DMS53 treated with DMSO at 0.1 percent for 48 hours (cell line): ENCODE measurements around the gene CDH23.

ENCODE experiments used
- DNase-seq: peaks from one replicate; lab custom pipeline; 2025; ENCODE audit not compliant: unreplicated experiment; lab: John Stamatoyannopoulos, UW

CDH23 gene

DNA sequence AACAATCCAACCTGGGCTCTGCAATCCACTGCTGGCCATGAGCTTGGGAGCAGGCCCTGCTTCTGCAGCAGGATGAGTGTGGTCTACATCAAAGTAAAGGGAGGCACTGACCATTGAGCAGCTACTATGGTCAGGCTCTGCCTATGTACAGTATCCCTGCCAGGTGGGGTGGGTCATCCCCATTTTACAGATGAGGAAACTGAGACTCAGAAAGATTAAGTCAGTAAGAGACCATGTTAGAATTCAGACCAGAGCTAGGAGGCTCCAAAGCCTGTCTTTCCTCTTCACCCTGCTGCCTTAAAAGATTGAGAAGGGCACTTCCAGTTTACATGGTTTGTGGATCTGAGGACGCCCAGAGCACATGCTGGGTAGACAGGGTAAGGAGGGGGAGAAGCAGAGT is 27.1 kb upstream of the CDH23 start:
- DNase-seq: no peak

DNA sequence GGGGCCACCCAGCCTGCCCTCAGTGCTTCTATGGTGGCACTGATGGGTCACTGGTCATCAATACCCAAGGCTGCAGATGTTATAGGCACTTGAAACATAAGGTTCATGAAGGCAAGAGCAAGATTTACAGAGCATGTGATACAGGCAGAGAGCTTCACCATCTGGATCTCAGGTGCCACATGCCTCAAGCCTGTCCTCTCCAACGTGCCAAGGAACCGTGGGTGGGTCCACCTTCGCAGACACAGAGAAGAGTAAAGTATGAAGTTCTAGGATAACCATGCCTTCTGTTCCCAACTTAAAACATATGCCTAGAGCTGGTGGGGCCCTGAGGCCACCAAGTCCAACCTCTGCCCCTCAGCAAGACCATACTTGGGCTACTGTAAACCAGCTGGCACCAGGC is 26.7 kb upstream of the CDH23 start:
- no peak for DNase-seq

DNA sequence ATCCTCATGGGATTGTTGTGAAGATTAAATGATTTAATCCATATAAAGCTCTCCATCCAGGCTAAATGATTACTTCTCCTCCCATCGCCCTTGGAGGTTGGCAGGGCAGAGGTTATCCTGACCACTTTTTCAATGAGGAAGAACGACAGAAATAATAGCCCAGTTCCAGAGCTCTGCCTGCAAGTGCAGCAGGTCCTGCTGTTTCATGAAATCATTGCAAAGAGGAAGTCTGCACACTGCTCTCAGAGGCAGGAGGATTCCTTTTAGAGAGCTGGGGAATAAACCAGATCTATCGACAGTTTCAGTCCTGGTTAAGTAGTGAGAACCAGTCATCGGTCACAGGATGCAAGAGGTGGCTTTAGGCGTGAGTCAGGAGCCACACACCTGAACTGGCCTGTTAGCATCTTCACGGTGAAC is 25.0 kb upstream of the CDH23 start:
- no peak for DNase-seq

DNA sequence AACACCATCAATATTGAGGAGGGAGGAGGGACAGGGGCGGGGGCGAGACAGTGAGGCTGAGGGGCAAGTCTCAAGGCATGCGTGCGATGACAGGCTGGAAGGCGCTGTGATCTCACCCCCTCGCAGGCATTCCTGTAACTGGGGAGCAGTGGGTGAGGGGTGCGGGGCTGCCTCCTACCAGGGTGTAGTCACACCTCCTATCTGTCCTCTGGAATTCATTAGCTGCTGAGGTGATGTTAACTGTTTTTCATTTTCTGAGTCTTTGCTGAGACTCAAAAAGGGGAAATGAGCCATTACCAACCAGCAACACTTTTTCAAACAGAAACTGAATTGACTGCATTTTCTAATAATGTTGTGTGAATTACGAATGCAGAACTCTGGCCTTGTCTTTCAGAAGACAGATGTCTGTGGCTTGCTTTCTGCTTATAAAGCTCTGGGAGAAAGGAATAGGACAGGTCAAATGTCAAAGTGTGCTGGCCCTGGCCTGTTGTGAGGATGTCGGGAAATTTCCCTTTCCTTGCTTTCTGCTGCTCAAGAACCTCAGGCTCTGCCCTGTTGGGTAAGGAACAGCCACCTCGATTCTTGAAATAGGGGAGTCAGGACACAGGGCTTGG is 23.7 kb upstream of the CDH23 start:
- no peak for DNase-seq

DNA sequence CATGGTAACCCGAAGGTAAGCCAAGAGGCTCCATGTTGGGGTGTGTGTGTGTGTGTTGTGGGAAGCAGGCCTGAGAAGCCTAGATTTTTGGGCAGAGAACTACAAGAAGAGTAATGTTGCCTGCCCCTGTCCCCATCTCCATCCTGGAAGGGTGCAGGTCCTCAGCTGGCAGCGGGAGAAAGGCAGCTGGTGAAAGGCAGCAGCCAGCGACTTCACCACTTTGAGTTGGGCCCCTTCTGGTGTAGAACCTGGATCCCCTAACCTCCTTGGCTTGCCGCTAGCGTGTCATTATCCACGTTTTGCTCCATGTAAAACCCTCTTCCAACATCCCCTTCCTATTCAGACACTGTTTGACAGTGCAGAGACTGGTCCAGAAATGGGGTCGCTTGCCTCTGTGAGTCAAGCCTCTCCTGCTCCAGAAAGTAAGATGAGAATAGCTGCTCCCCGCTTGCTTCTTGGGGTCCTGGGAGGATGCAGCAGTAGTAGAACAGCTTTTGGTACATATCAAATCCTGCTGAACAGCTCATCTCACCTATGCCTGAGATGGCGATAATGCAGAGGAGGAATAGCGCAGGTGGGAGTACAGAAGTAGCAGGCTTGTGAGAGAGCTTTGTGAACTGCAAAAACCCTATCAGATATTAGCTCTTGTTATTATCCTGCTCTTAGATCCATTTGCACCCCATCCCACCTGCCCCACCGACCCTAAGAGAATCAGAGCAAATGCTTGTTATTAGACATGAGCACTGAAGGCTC is 22.1 kb upstream of the CDH23 start:
- no peak for DNase-seq

DNA sequence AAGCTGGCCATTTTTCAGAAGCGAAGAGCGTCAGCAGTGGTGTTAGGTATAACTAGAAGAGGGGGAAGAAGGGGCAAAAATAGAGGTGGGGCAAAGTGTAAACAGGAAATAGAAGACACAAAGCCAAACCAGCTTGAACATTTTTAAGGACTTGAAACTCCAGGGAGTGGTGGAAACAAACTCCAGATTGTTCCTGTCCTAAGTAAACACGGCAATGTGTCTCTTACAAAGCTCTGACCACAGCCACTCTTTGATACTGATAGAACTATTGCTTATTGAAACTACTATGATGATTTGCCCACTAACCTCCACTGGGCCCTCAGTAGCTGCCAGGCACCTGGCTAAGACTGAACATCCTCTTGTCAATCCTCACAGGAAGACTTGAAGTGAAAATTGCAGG is 20.8 kb upstream of the CDH23 start:
- DNase-seq: no peak

DNA sequence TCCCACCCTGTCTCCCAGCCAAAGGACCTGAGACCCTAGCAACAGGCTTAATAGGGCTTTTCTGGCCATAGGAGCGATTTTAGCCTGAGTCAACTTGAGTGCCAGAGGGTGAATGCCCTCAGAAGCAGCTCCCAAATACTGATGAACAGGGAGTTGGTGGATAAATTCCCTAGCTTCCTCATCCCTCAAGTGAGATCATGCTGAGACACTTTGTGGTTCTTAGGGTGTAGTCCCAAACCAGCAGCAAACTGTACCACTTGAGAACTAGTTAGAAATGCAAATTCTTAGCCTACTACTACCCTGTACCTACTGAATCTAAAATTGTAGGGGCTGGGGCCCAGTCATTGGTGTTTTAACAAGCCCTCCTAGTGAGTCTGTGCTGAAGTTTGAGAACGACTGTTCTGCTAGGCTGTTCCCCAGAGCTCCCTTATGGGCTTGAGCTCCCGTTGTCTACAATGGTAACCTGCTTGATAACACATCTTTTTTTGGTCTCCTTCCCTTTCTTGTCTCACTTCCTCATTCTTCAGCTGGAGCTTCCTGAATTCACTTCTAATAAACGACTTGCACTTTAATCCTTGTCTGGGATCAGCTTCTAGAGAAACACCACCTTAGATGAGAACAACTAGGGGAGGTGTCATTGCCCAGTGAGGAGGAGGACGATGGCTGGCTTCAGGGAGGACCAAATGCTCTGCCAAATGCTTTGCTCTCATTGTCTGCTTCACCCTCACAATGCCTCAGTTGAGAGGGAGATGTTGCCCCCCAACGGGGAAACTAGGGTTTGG is 18.2 kb upstream of the CDH23 start:
- DNase-seq: no peak

DNA sequence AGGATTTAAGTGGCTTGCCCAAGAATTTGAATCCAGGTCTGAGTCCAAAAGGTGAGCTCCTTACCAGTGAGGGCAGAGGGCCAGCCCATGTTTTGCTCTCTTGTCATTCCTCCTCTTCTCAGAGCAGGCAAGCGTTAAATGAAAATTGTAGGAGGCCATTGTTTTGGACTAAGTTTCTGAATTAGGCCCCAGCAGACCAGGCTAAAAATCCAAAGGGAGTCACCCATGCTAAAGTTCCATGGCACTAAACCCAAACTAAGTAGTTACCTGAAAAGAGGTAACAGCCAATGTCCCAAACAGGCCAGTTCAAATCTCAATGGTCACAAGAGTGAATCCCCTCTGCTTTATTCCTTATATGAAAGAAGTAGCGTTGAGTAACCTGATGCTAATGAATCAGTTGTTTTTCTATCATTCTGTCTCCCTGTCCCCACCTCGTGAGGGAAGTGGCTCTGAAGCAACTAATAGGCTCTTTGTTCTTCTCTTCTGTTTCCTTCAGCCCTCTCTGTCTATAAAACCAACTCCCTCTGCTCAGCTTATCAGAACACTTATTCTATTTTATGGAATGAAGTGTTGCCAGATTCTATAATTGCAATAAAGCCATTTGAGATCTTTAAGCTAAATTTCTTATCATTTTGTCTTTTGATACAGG is 17.5 kb upstream of the CDH23 start:
- no peak for DNase-seq

DNA sequence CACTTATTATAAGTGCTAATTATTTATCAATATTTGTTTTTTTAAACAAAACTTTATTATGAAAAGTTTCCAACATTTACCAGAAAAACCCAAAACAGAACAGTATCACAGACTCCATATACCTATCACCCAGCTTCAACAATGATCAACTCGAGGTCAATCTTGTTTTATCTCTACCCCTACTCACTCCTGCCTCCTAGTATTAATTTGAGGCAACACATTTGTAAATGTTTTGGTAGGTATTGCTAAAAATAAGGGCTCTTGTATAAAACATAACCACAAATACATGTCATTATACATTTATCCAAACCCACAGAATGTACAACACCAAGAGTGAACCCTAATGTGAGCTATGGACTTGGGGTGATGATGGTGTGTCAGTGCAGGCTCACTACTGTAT is 15.9 kb upstream of the CDH23 start:
- no peak for DNase-seq

DNA sequence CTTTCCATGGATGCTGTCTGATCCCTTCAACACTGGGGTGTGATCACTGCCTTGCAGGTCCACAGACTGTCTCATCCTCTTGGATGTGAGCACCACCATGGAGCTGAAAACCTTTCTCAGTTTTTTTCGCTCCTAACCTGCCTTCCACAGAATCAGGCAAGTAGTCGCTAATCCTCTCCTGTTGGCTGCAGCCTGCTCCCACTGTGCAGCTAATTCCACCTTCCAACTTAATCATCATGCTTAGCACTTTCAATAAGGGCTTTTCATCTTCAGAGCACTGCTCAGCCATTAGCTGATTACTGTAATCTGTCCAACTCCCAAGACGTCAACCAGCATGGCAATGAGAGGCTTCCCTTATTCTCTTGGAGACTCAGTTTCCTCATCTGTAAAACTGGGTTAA is 15.1 kb upstream of the CDH23 start:
- no peak for DNase-seq

DNA sequence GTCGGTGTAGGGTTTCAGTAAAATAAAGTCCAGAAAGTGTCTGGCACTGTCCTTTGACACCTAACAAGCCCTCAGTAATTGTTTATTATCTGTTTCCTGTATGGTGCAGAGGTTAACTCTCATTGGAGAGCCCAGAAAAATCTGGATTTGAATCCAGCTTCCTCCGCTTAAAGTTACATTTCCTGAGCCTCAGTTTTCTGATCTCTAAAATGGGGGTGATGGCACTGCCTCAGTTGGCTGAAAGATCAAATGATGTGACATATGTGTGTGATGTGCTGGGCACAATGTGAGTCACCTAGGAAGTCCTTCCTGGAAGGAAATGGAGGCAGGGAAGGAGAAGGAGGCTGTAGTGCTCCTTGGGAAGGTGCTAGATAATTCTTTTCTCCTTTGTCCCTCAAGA is 14.7 kb upstream of the CDH23 start:
- no peak for DNase-seq

DNA sequence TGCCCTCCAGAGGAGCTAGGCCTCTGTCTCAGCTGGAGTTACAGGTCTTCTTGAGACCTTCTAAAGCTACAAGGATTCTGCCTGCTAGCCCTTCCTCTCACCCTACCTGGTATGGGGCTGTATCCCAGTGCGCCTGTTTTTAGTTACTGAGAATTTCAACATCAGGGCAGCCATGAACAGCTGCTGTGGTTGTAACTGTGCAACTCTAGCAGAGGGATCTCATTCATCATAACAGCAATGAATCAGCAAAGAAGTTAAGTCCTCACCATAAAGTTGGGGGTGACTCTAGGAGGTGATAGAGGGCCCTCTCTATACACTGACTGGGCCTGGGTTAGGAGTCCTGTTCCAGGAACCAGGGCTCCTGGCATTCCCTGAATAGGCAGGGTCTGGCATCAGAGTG is 14.0 kb upstream of the CDH23 start:
- no peak for DNase-seq

DNA sequence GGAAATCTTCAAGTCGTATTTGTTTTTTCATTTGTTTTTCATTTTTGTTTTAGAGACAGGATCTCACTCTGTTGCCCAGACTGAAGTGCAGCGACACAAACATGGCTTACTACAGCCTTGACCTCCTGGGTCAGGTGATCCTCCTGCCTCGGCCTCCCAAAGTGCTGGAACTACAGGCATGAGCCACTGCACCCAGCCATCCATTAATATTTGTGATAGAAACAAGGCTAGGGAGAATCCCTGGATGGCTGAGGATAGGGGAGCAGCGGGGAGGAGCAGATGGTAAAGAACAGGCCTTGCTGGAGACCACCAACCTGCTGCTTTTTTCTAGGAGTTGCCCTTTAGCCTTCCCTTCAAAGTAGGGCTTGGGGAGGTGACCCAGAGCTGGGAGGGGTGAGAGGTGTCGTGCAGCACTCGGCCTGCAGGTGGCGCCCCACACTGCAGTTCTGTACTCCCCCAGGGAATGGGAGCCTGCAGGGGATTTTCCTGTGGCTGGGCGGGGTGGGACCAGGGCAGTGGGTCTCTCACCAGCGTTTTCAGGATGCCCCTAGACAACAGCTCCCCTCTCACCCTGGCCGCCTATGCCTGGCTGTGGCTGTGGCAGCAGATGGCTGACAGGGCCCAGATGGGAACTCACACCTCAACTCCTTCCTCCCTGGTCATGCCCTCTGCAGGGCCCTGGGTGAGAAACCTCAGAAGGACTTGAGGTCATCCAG is 12.6 kb upstream of the CDH23 start:
- DNase-seq: peak; percentile 47

DNA sequence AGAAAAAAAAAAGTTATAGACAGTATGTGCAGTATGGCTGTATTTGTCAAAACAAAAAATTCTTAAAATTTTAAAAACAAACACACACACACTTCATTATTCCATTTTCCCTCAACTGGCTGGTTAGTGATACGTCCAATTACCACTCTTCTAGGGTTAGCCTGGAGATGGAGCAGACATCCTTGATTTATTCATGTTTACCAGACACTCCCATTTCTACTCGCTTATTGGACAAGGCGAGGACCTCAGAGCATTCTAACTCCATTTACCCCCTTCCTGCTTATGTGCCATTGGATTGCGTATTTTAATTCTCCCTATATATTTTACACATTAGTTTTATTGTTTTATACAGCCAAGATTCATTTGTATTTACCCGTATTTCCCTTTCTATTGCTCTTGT is 8.5 kb upstream of the CDH23 start:
- no peak for DNase-seq

DNA sequence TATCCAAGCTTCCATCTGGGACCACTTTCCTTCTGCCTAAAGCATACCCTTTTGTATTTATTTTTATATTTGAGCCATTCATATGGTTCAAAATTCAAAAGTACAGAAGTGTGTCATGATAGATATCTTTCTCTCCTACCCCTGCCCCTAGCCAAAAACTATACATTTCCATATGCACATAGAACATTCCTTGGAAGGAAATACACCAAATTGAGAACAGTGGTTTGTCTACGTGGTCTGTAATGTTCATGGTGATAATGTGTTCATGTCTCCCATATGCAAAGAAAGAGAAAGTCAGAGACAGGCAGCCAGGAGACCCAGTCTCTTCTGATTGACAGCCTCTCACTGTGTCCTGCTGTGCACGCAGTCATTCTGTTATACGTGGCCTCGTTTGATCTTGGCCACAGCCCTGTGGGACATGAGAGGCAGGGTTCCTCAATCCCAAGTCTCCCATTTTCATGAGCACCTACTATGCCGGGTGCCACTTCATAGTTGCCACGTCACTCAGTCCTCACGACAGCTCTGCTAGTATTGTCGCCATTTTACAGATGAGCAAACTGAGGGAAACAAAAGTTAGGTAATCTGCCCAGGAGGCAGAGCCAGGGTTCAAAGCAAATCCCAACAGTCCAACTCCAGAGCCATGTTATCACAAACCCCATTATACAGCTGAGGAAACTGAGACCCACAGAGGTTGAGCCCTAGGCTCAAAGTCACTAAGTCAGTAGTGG is 8.0 kb upstream of the CDH23 start:
- DNase-seq: no peak

DNA sequence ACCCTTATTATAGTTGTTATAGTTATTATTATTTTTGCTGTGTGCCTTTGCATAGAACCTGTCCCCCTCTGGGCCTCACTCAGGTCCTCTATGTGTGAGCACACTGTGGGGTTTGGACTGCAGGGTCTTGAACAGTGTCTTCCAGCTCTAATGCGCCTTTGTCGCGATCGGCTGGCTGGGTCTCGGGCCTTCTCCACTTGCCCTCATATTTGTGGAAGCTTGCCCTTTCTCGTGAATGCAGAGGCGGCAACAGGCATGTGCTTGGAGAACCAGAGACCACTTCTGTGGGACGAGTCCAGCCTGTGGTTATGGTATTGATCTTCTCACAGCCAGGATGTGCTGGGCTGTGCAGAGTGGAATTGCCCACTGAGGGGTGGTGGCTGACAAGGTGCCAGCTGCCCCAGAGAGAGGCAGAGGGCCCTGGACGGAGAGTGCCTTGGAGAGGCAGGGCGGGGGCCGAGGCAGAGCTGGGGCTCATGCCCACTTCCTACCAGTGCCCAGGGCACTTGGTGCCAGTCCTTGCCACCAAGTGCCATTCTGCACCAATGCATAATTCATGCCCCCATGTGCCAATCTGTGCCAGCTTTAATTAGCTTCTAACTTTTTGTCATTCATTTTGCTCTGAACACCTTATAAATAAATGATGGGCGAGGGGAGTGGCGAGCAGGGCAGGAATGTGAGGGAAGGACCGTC is 6.8 kb upstream of the CDH23 start:
- DNase-seq: no peak

DNA sequence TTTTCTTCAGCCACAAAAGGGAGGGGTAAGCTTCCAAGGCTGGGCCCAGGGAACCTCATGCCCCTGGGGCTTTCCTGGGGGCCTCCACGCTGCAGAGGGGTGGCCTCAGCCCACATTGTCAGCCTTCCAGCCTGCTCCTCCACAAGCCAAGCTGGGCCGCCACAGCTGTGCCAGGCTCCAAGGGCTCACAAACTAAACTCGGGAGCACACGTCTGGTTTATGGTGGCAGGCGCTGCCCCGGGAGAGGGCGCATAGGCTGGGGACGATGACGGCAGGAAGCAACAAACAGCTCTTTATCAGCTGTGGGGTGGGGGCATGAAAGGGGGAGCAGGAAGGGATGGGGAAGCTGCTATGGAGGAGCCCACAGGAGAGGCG is 6.3 kb upstream of the CDH23 start:
- DNase-seq: no peak

DNA sequence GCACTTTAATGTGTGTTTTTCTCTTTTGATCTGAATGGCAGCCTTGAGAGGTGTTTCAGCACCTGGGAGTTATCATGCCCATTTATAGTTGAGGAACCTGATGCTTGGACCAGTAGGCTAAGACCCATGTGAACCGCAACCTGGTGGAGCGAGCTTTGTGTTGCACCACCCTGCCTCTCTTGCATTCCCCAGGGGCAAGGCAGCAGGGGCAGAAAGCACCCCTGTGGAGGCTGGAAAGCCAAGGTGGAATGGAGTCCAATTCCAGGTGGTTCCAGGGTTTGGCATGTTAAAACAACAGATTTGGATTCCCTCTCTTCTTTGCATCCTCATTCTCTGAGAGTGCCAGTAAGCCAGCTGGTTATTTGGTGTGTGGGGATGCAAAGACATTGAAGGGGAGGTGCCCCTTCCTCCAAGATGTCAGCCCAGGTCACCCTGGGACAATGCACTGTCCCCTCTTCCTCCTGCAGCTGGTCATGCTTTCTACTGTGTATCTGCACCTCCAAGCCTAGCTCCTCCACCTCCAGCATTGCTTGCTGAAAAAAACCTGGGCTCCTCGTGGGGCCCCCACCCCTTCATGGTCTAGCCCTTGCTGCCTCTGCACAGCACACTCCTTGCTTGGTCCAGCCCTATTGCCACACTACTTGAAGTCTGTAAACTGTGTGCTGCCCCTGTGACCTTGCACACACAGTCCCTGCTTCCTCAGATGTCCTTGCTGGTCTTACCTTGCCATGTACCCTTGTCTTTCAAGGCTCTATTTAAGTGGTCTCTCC is 5.6 kb upstream of the CDH23 start:
- no peak for DNase-seq

DNA sequence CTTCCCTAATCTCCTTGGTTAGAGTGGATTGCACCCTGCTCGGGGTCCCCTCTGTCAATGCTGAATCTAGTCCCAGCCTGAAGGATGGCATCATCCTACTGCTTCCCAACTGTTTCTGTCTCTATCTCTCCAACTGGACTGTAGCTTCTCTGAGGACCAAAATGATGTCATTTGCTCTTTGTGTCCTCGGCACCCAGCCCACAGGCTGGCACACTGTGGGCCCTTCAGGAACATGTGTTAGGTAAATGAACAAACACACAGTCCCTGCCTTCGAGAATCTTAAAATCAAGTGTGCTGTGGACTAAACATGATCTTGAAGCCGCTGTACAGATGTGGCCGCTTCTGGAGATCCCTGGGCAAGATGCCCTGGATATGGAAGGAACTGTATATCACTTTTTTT is 5.0 kb upstream of the CDH23 start:
- DNase-seq: no peak
